NOMO-1 (cell line): ENCODE measurements around the gene TNIP3.
A peak's percentile ranks its signal among the peaks of the same experiment; 100 is the strongest.

Experiments
- DNase-seq, 2 experiments: peaks; one replicate each; lab custom pipeline; 2025; ENCODE audit not compliant: unreplicated experiment in 2 of 2; lab: John Stamatoyannopoulos, UW

TNIP3 gene

GRCh38 chr4:121093261-121093660 lies 70.9 kb downstream of the TNIP3 start:
- peak; percentile 8 to 33 for DNase-seq

DNA sequence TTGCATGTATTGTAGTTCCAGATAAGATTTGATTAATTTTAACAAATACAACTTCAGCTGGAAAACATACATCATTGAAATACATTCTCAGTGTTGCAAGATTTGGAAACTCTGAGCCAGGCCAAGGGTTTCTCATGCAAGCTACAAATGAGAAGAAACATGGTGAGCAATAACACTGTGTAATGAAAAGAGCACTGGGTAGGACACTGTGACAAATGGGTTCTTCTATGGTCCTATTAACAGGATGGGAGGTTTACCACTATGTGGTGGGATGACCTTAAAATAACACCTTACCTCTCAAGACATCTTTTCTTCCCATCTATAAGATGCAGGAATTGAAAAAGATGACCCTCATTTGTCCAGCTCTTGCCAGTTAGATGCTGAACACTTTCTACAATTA lies 72.2 kb downstream of the TNIP3 start:
- DNase-seq = no peak

DNA sequence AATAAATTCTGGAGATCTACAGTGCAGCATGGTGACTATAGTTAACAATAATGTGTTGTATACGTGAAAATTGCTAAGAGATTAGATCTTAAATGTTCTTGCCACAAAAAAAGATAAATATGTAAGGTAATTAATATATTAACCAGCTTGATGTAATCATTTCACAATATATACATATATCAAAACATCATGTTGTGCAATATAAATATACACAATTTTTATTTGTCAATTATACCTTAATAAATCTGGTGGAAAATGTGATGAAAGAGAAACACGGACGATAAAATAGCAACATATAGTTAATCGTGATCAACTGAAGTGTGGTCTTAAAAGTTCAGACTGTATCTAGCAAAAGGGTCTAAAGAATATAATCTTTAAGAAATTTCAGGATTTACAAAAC lies 75.3 kb downstream of the TNIP3 start:
- DNase-seq = no peak
